Fibroblast of skin of abdomen (primary cell): Measurements from ENCODE around the gene COL21A1.

Source experiments
- DNase-seq: peaks from one replicate; pipeline ENCODE4 v3.0.0-alpha.2; 2013

COL21A1 gene

GRCh38 chr6:56187686-56188085 is 59.7 kb downstream of the COL21A1 start:
- DNase-seq: no peak

- no peak for DNase-seq
These were observed 70.6 kb downstream of the COL21A1 start for GRCh38 chr6:56176741-56177140.

- DNase-seq: no peak
These were observed 74.2 kb downstream of the COL21A1 start for GRCh38 chr6:56173228-56173627.

GRCh38 chr6:56172144-56172543 is 75.2 kb downstream of the COL21A1 start:
- no peak for DNase-seq

GRCh38 chr6:56169366-56169765 is 78.0 kb downstream of the COL21A1 start:
- no peak for DNase-seq

- no peak for DNase-seq
These were observed 78.8 kb downstream of the COL21A1 start for GRCh38 chr6:56168596-56168995.

GRCh38 chr6:56162081-56162480 is 85.3 kb downstream of the COL21A1 start:
- DNase-seq: no peak

GRCh38 chr6:56160489-56160888 is 86.9 kb downstream of the COL21A1 start:
- no peak for DNase-seq

GRCh38 chr6:56158571-56158970 is 88.8 kb downstream of the COL21A1 start:
- DNase-seq: no peak

GRCh38 chr6:56156643-56157042 is 90.7 kb downstream of the COL21A1 start:
- no peak for DNase-seq

- no peak for DNase-seq
These were observed 91.7 kb downstream of the COL21A1 start for GRCh38 chr6:56155634-56156141.

- no peak for DNase-seq
These were observed 93.3 kb downstream of the COL21A1 start for GRCh38 chr6:56154076-56154475.

- no peak for DNase-seq
These were observed 94.8 kb downstream of the COL21A1 start for GRCh38 chr6:56152611-56153010.

GRCh38 chr6:56151609-56152224 is 95.7 kb downstream of the COL21A1 start:
- no peak for DNase-seq

GRCh38 chr6:56148488-56149186 is 98.7 kb downstream of the COL21A1 start:
- DNase-seq: peak; percentile 85

- DNase-seq: no peak
These were observed 99.6 kb downstream of the COL21A1 start for GRCh38 chr6:56147766-56148165.

- no peak for DNase-seq
These were observed 101.3 kb downstream of the COL21A1 start for GRCh38 chr6:56146086-56146485.

GRCh38 chr6:56145616-56146015 is 101.8 kb downstream of the COL21A1 start:
- peak; percentile 21 for DNase-seq

- DNase-seq: peak; percentile 78
These were observed 102.6 kb downstream of the COL21A1 start for GRCh38 chr6:56144538-56145324.

- DNase-seq: no peak
These were observed 103.6 kb downstream of the COL21A1 start for GRCh38 chr6:56143796-56144195.

- DNase-seq: no peak
These were observed 107.3 kb downstream of the COL21A1 start for GRCh38 chr6:56140090-56140489.

- no peak for DNase-seq
These were observed 131.7 kb downstream of the COL21A1 start for GRCh38 chr6:56115715-56116114.

- DNase-seq: no peak
These were observed 138.2 kb downstream of the COL21A1 start for GRCh38 chr6:56109149-56109548.
